Activated T-cell treated with anti-CD3 and anti-CD28 coated beads for 24 hours (primary cell): ENCODE data around the gene EPHA5.

Experiments used
- DNase-seq: peaks from one replicate; pipeline ENCODE4 v3.0.0-alpha.2; 2020; ENCODE audit warnings: low read depth

EPHA5 gene

DNA sequence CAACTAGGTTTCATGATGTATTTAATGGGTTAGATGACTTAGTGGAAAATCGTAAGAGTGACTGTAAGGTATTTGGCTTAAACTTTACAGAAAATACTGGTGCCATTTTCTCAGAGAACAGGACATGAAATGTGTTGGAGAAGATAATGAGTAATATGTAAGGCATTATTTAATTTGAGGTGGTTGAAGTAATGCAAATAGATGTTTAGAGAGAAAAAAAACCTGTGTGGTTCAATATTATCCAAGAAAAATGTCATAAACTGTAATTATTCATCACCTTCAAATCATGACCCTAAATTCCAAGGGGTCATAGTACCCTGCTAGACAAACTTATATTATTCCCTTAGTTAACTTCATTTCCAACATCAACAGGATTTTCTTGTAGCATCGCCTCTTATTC lies 171.7 kb downstream of the EPHA5 start:
- DNase-seq, result no peak

DNA sequence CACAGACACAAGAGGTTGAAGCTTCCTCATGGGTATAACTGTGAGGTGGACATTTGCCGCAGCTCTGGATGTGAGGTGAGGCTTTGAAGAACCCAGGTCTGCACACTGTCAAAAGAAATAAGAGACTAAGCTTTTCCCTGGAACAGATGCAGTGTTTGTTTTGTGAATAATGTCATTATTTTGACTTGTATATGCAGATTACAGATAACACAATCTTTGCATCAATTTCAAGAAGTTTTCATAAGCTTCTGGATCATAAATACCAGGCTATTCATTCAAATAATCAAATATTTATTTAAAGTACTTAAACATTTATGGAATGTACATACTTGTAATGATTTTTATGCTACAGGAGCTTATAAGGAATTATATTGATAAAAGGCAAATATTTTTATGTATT lies 174.8 kb downstream of the EPHA5 start:
- DNase-seq, result no peak

DNA sequence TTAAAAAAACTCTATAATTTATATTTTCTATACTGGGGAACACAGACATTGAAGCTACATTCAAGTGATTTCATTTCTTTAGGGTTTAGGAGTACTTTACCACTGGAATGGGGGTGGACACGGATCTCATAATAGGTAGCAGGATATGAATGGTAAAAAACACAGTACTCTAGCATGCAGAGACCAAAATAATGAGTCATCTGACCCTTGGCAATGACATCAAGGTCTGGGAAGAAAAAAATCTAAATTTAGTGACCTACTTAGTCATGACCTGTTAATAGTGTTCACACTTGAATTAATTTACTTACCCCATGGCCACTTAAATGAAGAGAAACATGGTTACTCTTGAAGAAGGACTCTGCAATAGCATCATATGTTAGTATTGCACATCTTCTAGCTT lies 187.9 kb downstream of the EPHA5 start:
- no peak for DNase-seq

- no peak for DNase-seq
These were observed 197.8 kb downstream of the EPHA5 start for GRCh38 chr4:65472531-65472930.

- DNase-seq, result no peak
These were observed 203.1 kb downstream of the EPHA5 start for GRCh38 chr4:65467068-65467680.

DNA sequence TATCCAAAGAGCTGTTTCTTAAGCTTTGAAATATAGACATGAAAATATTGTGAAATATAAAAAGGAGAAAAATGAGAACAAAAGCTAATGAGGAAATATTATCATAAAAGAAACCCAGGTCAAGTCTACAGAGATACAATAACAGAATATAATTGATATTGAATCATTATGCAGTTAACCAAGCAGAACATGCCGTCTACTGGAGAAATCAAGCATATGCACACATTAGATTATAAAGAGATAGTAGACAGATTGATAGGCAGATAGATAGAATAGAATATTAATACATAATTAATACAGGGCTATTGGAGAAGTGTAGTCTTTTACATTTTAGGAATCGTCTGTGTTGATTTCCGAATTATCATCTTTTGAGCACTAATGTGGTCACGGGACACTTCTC lies 208.5 kb downstream of the EPHA5 start:
- no peak for DNase-seq

DNA sequence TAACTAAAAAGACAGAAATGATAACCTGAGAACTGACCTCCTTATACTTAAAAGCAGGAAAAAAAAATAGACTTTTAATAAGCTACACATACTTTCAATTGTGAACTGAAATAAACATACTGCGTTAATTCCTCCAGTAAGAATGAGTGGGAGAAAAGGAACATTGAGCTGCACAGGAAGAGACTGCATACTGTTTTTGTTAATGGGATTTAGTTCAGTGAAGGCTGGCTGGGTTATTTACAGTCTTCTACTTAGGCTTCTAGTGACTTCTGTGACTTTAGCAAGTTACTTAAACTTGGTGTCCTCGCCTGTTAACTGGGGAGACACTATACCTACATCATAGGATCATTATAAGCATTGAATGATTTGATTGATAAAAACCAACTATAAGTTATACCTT lies 213.3 kb downstream of the EPHA5 start:
- DNase-seq, result no peak

DNA sequence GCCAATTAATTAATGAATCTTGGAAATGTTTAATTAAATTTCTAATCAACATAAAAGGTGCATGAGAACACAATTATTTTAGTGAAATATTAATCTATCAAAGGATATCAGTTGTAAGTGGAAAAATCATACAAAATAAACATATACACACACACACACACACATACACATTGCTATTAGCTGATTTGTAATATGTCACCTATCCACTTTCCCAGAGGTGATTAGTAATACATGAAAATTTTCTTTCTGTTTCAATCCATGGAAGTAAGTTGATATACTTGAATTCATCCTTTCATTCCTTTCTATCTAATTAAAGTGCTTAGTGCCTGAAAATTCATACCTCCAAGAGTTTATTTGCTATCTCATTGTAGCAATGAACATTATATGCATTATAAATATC lies 213.7 kb downstream of the EPHA5 start:
- no peak for DNase-seq

DNA sequence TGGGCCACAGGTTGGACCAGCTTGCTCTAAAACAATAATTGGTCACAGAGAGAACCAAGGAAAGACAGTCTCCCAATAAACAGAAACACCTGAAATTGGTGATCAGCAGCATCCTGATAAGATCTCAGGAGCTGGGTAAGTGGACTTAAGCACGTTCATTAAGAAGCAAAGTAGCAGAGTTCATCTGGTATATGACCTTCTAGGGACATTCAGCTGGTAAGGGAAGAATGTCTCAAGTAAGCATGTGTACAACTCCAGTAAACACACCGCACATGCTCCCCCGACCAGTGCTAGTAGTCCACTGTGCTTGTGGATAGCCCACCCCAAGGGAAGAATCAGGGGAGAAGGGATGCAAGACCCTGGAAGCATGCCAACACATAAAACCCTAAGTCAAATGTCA lies 216.9 kb downstream of the EPHA5 start:
- no peak for DNase-seq

DNA sequence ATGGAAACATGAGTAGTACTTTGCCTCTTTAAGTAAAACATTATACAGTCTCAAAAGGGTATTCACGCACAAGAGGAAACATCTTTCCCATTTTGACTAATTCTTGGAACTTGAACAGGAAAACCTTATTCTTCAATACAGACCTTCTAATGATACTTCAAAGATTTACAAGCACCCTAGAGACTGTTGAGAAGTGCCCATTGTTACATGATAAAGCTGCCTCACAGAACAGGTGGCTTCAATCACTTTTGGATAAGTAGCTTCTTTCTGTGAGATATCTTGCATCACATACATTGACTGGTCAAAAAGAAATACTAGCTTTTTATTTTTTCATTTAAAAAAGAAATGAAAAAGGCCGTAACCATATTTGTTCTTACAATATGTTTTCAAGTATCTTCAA lies 219.4 kb downstream of the EPHA5 start:
- DNase-seq, result no peak

DNA sequence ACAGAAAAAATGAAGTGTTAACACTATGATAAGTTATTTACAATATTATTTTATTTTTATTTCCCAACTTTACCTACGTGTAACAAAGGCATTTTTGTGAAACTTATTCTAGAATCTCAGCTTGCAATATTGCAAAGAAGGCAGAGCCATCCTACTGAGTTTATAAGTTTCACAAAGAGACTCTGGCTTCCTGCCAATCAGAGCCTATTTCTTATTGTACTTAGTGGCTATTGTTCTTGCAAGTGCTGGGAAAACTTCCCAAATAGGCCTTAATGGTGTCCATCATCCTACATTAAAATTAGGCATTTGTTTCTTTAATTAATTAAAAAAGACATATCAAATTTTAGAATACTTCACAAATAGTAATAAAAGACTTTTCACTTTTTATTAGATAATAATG lies 233.2 kb downstream of the EPHA5 start:
- no peak for DNase-seq

DNA sequence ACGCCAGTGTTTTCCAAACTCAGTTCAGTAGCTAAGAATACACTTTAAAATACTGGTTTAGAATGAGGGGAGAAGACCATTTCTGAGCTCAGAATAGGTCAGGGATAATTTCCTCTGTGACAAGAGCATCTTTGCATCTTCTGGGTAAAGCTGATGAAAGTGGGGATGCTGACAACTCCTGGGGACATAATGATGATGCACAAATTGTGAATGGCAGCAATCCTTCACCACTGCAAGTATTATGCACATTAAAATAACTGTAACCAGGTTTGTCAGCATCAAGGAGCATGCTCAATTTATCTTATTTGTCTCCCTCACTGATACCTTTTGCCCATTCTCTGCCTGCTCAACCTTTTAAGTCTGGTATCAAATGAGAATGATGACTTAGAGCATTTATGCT lies 248.2 kb downstream of the EPHA5 start:
- no peak for DNase-seq

DNA sequence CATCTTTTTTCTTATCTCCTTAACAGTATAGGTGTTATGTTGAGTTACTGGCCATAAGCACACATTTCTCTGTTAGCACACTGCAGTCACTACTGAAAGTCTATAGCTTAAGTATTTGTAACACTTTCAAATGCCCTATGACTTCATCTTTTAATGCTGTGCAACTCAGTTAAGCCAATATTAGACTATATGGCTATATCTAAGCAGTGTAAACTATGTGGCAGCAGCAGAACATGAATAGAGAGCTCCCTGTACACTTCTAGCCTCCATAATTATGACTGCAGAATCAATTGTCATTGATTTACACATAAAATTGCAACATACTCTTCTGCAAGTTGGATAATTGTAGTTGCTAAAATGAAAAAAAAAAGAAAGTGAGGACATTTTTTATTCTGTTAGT lies 250.3 kb downstream of the EPHA5 start:
- DNase-seq, result no peak

- DNase-seq, result no peak
These were observed 253.4 kb downstream of the EPHA5 start for GRCh38 chr4:65416891-65417290.

- DNase-seq, result no peak
These were observed 262.8 kb downstream of the EPHA5 start for GRCh38 chr4:65407483-65407882.

DNA sequence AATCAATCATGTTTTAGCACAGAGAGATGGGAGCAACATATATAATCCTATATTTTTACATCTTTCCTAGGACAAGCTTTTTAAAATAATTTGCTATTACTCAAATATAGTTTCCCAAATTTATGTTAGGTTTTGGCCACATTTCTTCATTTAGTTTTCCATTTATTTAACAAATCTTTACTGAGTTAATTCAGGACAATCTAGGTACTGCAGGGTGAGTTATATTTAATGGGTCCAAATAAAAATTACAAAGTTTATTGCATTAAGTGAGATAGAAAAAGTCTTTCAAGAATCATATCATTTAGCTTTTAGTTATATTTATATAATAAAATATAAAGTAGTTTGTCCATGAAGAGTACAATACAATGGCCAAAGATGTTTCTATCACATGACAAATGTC lies 269.2 kb downstream of the EPHA5 start:
- no peak for DNase-seq

DNA sequence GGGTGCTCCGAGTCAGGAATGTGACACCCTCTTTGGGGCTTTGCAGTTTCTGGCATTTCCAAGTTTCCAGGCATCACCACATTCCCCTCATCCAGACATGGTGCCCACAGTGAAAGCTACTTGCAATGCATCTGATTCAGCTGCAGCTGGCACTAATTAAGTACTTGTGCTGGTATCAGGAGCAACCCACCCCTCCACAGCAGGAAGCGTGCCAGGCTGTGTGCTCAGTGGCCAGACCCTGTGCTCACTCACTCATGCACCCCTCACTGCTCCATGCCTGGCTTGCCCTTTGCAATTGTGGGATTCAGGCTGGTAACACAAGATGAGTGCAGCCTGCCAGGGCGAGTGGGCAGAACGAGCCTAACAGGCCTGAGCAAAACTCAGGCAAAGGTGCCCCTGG lies 271.2 kb downstream of the EPHA5 start:
- DNase-seq, result no peak

GRCh38 chr4:65393078-65393477 lies 277.2 kb downstream of the EPHA5 start:
- no peak for DNase-seq

GRCh38 chr4:65392488-65392887 lies 277.8 kb downstream of the EPHA5 start:
- DNase-seq, result no peak

- DNase-seq, result no peak
These were observed 278.5 kb downstream of the EPHA5 start for GRCh38 chr4:65391814-65392213.

DNA sequence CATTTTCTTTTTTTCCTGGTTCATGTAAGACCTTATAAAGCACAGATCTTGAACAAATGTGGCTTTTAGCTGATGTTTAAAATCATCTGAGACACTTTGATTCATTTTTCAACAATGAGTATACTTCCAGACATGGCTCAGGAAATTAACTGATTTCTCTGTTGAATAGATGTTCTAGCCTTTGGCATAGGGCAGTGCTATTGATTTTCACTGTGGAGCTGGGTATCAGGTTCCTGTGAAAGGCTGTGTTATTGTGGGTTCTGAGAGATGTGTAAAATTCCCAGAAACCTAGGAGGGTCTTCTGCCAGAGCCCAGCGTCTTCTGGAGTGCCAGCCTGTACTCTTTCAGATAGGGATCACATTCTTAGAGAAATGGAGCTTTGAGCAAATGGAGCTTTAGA lies 278.9 kb downstream of the EPHA5 start:
- DNase-seq, result no peak

GRCh38 chr4:65386927-65387326 lies 283.4 kb downstream of the EPHA5 start:
- no peak for DNase-seq

DNA sequence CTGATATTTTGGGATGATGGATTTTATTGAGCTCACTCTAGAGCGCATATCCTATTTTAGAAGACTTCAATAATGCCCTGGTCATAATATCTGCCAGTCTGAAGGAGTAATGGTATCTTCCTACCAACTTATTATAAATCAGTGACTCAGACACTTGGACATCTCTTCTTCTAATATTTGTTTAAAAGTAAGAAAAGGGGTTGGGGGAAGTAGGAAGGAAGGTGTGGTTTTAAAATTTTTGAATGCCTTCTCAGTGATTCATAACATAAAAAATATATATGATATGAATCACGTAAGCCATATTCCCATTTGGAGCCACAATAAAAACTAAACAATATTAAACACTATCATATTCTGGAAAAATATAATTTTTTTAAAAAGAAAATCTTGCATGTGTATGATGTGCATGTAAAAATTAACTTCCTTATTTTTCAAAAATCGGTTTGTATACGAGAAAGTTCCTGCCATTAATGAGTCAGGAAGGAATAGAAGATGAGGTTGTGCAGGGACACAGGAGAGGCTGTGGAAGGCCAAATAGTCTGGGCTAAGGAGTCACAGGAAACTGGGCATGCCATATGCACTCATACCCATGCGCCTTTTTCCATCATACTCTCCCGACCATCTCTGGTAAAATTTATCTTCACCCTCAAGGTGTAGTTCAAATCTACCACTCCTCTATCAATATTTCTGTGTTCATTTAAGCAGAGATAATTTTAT lies 286.5 kb downstream of the EPHA5 start:
- DNase-seq, result no peak

DNA sequence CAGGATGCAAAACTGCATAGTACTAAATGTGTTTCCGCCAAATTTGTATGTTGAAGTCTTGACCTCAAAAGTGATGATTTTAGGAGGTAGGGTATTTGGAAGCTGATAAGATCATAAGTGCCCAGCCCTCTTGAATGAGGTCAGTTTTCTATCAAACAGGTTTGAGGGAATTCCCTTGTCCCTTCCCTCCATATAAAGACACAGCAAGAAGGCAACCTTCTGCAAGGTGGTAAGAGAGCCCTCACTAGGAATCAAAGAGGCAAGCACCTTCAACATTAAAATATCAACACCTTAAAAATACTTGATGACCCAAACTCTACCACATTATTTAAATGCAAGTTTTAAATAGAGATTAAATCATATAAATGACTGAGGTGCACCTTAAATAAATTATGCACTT lies 288.6 kb downstream of the EPHA5 start:
- DNase-seq, result no peak
